K562 (cell line): ENCODE measurements around the gene PAEP. TPM values are rescaled to one million over a fixed set of nuclear protein-coding genes. Genes with fewer than 3 reads are reported as not detected.

Source experiments
- ATAC-seq: fragments of 200-7000 bp; cut with Tn5 transposase; 3 replicates; pipeline ENCODE4 v1.9.1; 2020; ENCODE audit warnings: moderate library complexity
- BruUV-seq: library from RNA; stranded (reverse); fragments of 400-500 nt; replicated peaks from 2 replicates; lab custom pipeline; 2021; lab: Mats Ljungman, UMichigan
- CTCF ChIA-PET: fragments of 300-600 bp; formaldehyde crosslinking; extraction: SDS; loops from one replicate; lab custom pipeline; 2021; ENCODE audit warnings: low intra/inter-chr PET ratio; lab: Yijun Ruan, JAX
- POLR2A ChIA-PET: fragments of 300-600, 350-650 bp; sonication (Branson Sonifier 250); formaldehyde crosslinking; extraction: SDS; loops from one replicate; lab custom pipeline; 2021; ENCODE audit warnings: antibody characterized with exemption, inconsistent platforms; lab: Yijun Ruan, JAX
- DNase-seq, 4 experiments: peaks; one replicate each; pipeline versions ENCODE4 v3.0.0 to v3.0.0-alpha.2; 2011 to 2018; ENCODE audit warnings: low spot score in 3 of 4, mixed read lengths in 3 of 4; ENCODE audit errors: extremely low read depth in 1 of 4
- FAIRE-seq: peaks from 2 replicates; lab custom pipeline; 2011; peaks lifted over from hg19 to GRCh38; lab: Jason Lieb, UNC
- H2AFZ ChIP-seq: 2 replicates; pipeline ENCODE4 v1.6.0; 2011; ENCODE audit warnings: low read depth, low read length, control low read depth, inconsistent platforms
- H3K27ac ChIP-seq: fragments of 200-600 bp; 3 replicates; pipeline ENCODE4 v1.8.0; 2011; ENCODE audit warnings: low read depth, mild to moderate bottlenecking, control low read depth, inconsistent platforms, low read length, moderate library complexity, mixed read lengths; ENCODE audit errors: extremely low read depth
- H3K27me3 ChIP-seq, 2 experiments: fragments of 300-600 bp in 1 of 2; 2 replicates in 1 of 2; 3 replicates in 1 of 2; pipeline versions ENCODE4 v1.6.0 to v1.8.0; 2011; ENCODE audit warnings: inconsistent platforms in 2 of 2, low read length in 2 of 2, mild to moderate bottlenecking in 1 of 2, mixed read lengths in 1 of 2, moderate library complexity in 1 of 2; ENCODE audit not compliant: control insufficient read depth in 2 of 2, insufficient read depth in 2 of 2
- H3K36me3 ChIP-seq: fragments of 300-600 bp; 3 replicates; pipeline ENCODE4 v1.8.0; 2011; ENCODE audit warnings: mild to moderate bottlenecking, low read length, inconsistent platforms; ENCODE audit not compliant: control insufficient read depth, insufficient read depth
- H3K4me1 ChIP-seq, 2 experiments: fragments of 200-600 bp in 1 of 2; replicated peaks in 1 of 2; 2 replicates in 1 of 2; 3 replicates in 1 of 2; pipeline versions ENCODE4 v1.5.1 to v1.8.0; 2011; ENCODE audit warnings: inconsistent platforms in 2 of 2, low read length in 2 of 2, mild to moderate bottlenecking in 1 of 2, mixed read lengths in 1 of 2, moderate library complexity in 1 of 2; ENCODE audit not compliant: control insufficient read depth in 2 of 2, insufficient read depth in 2 of 2
- H3K4me2 ChIP-seq: 2 replicates; pipeline ENCODE4 v1.6.1; 2011; ENCODE audit warnings: low read length, control low read depth, inconsistent platforms, mixed read lengths; ENCODE audit not compliant: insufficient read depth
- H3K4me3 ChIP-seq: fragments of 200-600 bp; sonication (generic), shearing (Covaris generic); 2 replicates; pipeline ENCODE4 v1.5.1; 2016; ENCODE audit warnings: control low read depth, inconsistent platforms
- H3K79me2 ChIP-seq: fragments of 200-600 bp; 3 replicates; pipeline ENCODE4 v1.8.0; 2011; ENCODE audit warnings: low read length, inconsistent platforms; ENCODE audit not compliant: control insufficient read depth, insufficient read depth
- H3K9ac ChIP-seq, 2 experiments: 2 replicates each; pipeline versions ENCODE4 v1.6.0 to v1.6.1; 2011; ENCODE audit warnings: low read depth in 2 of 2, low read length in 2 of 2, control low read depth in 1 of 2, inconsistent platforms in 1 of 2, mild to moderate bottlenecking in 1 of 2, mixed read lengths in 1 of 2; ENCODE audit not compliant: insufficient read depth in 1 of 2
- H3K9me1 ChIP-seq: one replicate; pipeline ENCODE4 v1.6.0; 2011; ENCODE audit warnings: inconsistent platforms, mild to moderate bottlenecking, low read length, moderate library complexity; ENCODE audit not compliant: control insufficient read depth, insufficient read depth
- H3K9me3 ChIP-seq: replicated peaks from 2 replicates; pipeline ENCODE4 v1.5.1; 2011; ENCODE audit warnings: low read depth, low read length, inconsistent platforms; ENCODE audit not compliant: control insufficient read depth, insufficient read depth
- H4K20me1 ChIP-seq: replicated peaks from 2 replicates; pipeline ENCODE4 v1.6.1; 2011; ENCODE audit warnings: low read length, inconsistent platforms, mixed read lengths; ENCODE audit not compliant: control insufficient read depth, insufficient read depth
- FOXA1 ChIP-seq: fragments of 450-650 bp; IDR thresholded peaks from 2 replicates; pipeline ENCODE4 v1.6.1; 2016; ENCODE audit warnings: mild to moderate bottlenecking, borderline replicate concordance
- HINFP ChIP-seq: fragments of 450-650 bp; conservative IDR thresholded peaks from 2 replicates; pipeline ENCODE4 v1.6.1; 2016; ENCODE audit warnings: missing genetic modification characterization, low read depth, mild to moderate bottlenecking, control low read depth, missing compliant biosample characterization
- NEUROD1 ChIP-seq: fragments of 150-350 bp; IDR thresholded peaks from 2 replicates; pipeline ENCODE4 v1.6.1; 2014; ENCODE audit warnings: borderline replicate concordance, low read length, low read depth; ENCODE audit not compliant: partially characterized antibody
- RAD21 ChIP-seq, 2 experiments: fragments of 250-450 bp in 1 of 2; fragments of 450-650 bp in 1 of 2; sonication (Bioruptor Pico) in 1 of 2; formaldehyde crosslinking in 1 of 2; IDR thresholded peaks in 1 of 2; conservative IDR thresholded peaks in 1 of 2; 2 replicates each; pipeline versions ENCODE4 v1.4.0 to v1.8.0; 2020 to 2022; ENCODE audit warnings: mild to moderate bottlenecking in 2 of 2, moderate library complexity in 1 of 2
- TRIM28 ChIP-seq: fragments of 450-650 bp; IDR thresholded peaks from 2 replicates; pipeline ENCODE4 v1.6.1; 2017
- ZBTB7A ChIP-seq: IDR thresholded peaks from 2 replicates; pipeline ENCODE4 v1.6.1; 2011; ENCODE audit warnings: low read depth, mild to moderate bottlenecking, low read length, moderate library complexity, borderline replicate concordance; ENCODE audit not compliant: control insufficient read depth
- ZKSCAN8 ChIP-seq: fragments of 200-800 bp; sonication (Bioruptor generic); IDR thresholded peaks from 2 replicates; pipeline ENCODE4 v1.6.1; 2016; ENCODE audit warnings: missing genetic modification characterization, missing compliant biosample characterization
- whole genome bisulfite sequencing: fragments of 100-300 bp; shearing (Covaris generic); methylation state at CpG from one replicate; pipeline ENCODE4 v1.1.6; 2016; ENCODE audit warnings: low coverage, mixed read lengths; ENCODE audit not compliant: insufficient coverage; ENCODE audit errors: missing lambda C conversion rate; 5-methylcytosine and 5-hydroxymethylcytosine counted together
- in situ Hi-C: fragments of 300-500 bp; cut with MboI; formaldehyde crosslinking; loops from 4 replicates; pipeline ENCODE4 v1.15.0; 2018; ENCODE audit warnings: inconsistent platforms, mixed read lengths
- intact Hi-C: fragments of 100-400 bp; cut with micrococcal nuclease; formaldehyde crosslinking; loops from 2 replicates; pipeline ENCODE4 v1.14.2; 2022
- polyA plus RNA-seq, 8 experiments: library from polyadenylated mRNA; depleted of rRNA in 4 of 8; stranded (reverse) in 5 of 8; unstranded in 3 of 8; fragments of >200 nt; fragmentation: Nextera tagmentation in 2 of 8; fragmentation: Illumina TruSeq in 1 of 8; extraction: Ambion mirVana in 2 of 8; extraction: Trizol in 1 of 8; gene quantifications; 2 replicates each; pipeline versions ENCODE4 v1.2.1 to v1.2.3, GENCODE V29; 2011 to 2014; ENCODE audit warnings: inconsistent platforms in 1 of 8, missing spikeins in 1 of 8
- total RNA-seq, 7 experiments: library from RNA; depleted of rRNA in 6 of 7; stranded (reverse); fragments of >200 nt in 6 of 7; fragmentation: Illumina TruSeq in 2 of 7; extraction: Trizol in 2 of 7; gene quantifications; 2 replicates each; pipeline versions ENCODE4 v1.2.1 to v1.2.3, GENCODE V29; 2011 to 2021; ENCODE audit warnings: low replicate concordance in 1 of 7

The PAEP gene
- total and polyA plus RNA-seq, 9 of the 15 experiments (the other 6 are each of a cell fraction or from before 2014, with no cell fraction given) = 0.22 to 4.5 (median 0.58) TPM

DNA sequence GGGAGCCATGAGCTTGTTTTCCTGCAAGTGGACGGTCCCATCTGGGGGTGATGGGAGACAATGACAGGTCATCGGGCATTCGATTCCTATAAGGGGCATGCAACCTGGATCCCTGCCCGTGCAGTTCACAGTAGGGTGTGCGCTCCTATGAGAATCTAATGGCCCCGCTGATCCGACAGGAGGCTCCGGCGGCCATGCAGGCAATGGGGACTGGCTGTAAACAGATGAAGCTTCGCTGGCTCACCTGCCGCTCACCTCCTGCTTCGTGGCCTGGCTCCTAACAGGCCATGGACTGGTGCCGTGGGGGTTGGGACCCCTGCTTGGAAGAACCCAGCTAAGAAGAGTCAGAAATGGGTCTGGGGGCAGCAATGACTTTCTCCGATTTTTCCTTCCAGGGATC lies 21.0 kb downstream of the PAEP start (continued):
- TF ChIP-seq HINFP (no peak), NEUROD1 (no peak), TRIM28 (no peak), ZKSCAN8 (CRISPR knock-in tag) (no peak), RAD21 (CRISPR knock-in tag; conservative IDR thresholded peaks at IDR 0.05 in 1 of 2, IDR thresholded peaks at IDR 0.05 in 1 of 2) (no peak), FOXA1 (no peak), ZBTB7A (no peak)
- TF ChIP-seq, all 486 proteins: peak for 0

DNA sequence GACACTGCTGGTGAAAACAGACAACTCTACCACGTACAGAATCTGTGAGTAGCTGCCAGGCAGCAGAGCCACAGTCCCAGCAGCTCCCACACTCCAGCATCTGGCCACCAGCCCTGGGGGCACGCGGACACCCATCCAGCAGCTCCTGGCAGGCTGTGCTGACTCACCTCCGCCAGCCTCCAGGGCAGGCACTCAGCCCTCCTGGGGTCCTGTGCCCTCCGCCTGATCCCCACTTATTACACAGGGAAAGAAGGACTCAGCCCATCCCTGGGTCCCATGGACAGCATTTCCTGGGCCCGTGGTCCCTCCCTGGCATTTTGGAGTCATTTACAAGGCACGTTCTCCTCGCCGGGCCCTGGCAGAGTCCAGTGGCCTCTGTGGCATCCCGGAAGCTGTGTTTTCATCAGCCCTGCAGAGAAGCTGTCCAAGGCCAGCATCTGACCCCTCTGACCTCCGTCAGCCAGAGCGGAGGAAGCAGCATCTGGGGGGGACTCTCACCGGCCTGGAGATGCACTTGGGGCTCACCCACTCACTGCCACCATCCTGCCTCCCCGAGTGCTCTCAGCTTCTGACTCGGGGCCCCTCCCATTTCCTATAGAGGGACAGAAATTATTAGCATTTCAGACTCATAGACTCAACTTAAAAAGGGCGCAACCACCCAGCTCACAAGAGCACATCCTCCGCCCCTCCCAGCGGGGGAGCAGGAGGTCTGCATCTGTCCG lies 21.6 kb downstream of the PAEP start:
- Histone ChIP-seq H3K4me3 (no peak overlapping the region), H3K36me3 (no peaks in the 10 kb centered on the region), H3K79me2 (no peaks in the 10 kb centered on the region), H3K4me2 (no peak overlapping the region), H2AFZ (no peak overlapping the region), H3K27me3 (peaks cover 0 to 67% of the 10 kb centered on the region in 2 experiments; a peak in 3 of 5 replicates), H4K20me1 (0 out of 2 replicates have a peak, but pooled peaks cover 5% of the 10 kb centered on the region), H3K9ac (no peak overlapping the region), H3K9me3 (no peaks in the 10 kb centered on the region), H3K27ac (no peak overlapping the region), H3K4me1 (peaks cover 10 to 34% of the 10 kb centered on the region in 2 experiments; a peak in 2 of 5 replicates), H3K9me1 (no peaks in the 10 kb centered on the region)
- BruUV-seq = no TSS peak
- DNase-seq (no peak), FAIRE-seq (no peak), ATAC-seq (no peak)
- ChIA-PET CTCF (no interaction called here), POLR2A (interaction anchor here (0.6 to 0.7 kb wide), 2 partner anchors 1069 to 1237 kb away, joined by 3 to 4 read pairs; no protein-coding TSS in a partner anchor)
- in situ Hi-C loops (no loop called here), intact Hi-C loops (no loop called here)
- 7% methylated on average over 18 of the region's 19 CpGs for WGBS
